GM19351 (cell line): ENCODE measurements around the gene CD151.

ENCODE experiments used
- ATAC-seq: cut with Tn5 transposase; IDR thresholded peaks from one replicate; pipeline ENCODE4 v1.9.1; 2021; ENCODE audit warnings: mild to moderate bottlenecking, moderate library complexity; ENCODE audit not compliant: unreplicated experiment

The CD151 gene

GRCh38 chr11:855330-855674, 22.6 kb downstream of the CD151 start:
- no peak for ATAC-seq

GRCh38 chr11:855796-856195, 23.0 kb downstream of the CD151 start:
- ATAC-seq: no peak

GRCh38 chr11:856397-856796, 23.6 kb downstream of the CD151 start:
- ATAC-seq: no peak

- ATAC-seq: no peak
These were observed 25.5 kb downstream of the CD151 start for GRCh38 chr11:858053-858761.

- no peak for ATAC-seq
These were observed 26.1 kb downstream of the CD151 start for GRCh38 chr11:858762-859339.

GRCh38 chr11:859394-860131, 26.8 kb downstream of the CD151 start:
- ATAC-seq: no peak

GRCh38 chr11:860234-861104, 27.7 kb downstream of the CD151 start:
- ATAC-seq: no peak

GRCh38 chr11:861105-861479, 28.3 kb downstream of the CD151 start:
- ATAC-seq: no peak

- ATAC-seq: no peak
These were observed 29.4 kb downstream of the CD151 start for GRCh38 chr11:862081-862661.

- ATAC-seq: no peak
These were observed 29.9 kb downstream of the CD151 start for GRCh38 chr11:862696-863022.

- ATAC-seq: no peak
These were observed 30.5 kb downstream of the CD151 start for GRCh38 chr11:863023-863909.

GRCh38 chr11:863910-864827, 31.4 kb downstream of the CD151 start:
- no peak for ATAC-seq

GRCh38 chr11:864898-865297, 32.1 kb downstream of the CD151 start:
- no peak for ATAC-seq

GRCh38 chr11:865462-866430, 33.0 kb downstream of the CD151 start:
- ATAC-seq: no peak

GRCh38 chr11:866481-866880, 33.7 kb downstream of the CD151 start:
- ATAC-seq: no peak

- ATAC-seq: no peak
These were observed 35.2 kb downstream of the CD151 start for GRCh38 chr11:867856-868358.

GRCh38 chr11:868394-868793, 35.6 kb downstream of the CD151 start:
- ATAC-seq: no peak

GRCh38 chr11:868802-869201, 36.0 kb downstream of the CD151 start:
- ATAC-seq: no peak
